ENCODE measurements around the gene EXT2. TPM values are rescaled to one million over a fixed set of nuclear protein-coding genes. Genes with fewer than 3 reads are reported as not detected.

EXT2 gene
- total and polyA plus RNA-seq, 4 experiments from 2014 or later, result 28.2 to 48.5 (median 35.7) TPM

- Mint-ChIP-seq H3K9me3 (no peaks in the 10 kb centered on the region), H3K4me1 (peaks cover 0 to 2% (median 0%) of the 10 kb centered on the region in 4 donors), H3K27ac (no peak overlapping the region), H3K4me3 (no peak overlapping the region), H3K27me3 (peaks cover 6 to 7% of the 10 kb centered on the region in 2 donors), H3K36me3 (no peaks in the 10 kb centered on the region)
- no peak overlapping the region for H3K27ac ChIP-seq (ENCODE audit: low read depth, low read length)
- H3K4me3 ChIP-seq (ENCODE audit: low read length in 2 of 2), result no peak overlapping the region
- POLR2A ChIA-PET (ENCODE audit: partially characterized antibody), result no interaction called here
- H3K4me1 ChIP-seq (ENCODE audit: insufficient read depth, low read length), result no peaks in the 10 kb centered on the region
- DNase-seq, result no peak
- H3K9me3 ChIP-seq (ENCODE audit: control insufficient read depth in 1 of 2, low read length in 2 of 2), result no peaks in the 10 kb centered on the region
- intact Hi-C loops (cut with micrococcal nuclease), result loop anchor here (10.0 kb wide), 1 partner anchor 348 kb away; no protein-coding TSS in a partner anchor
- H3K36me3 ChIP-seq (ENCODE audit: insufficient read depth, low read length), result no peaks in the 10 kb centered on the region
- H3K27me3 ChIP-seq (ENCODE audit: insufficient read depth, low read length), result no peaks in the 10 kb centered on the region
- CTCF ChIA-PET (ENCODE audit: partially characterized antibody), result interaction anchor here (0.8 to 4.2 kb wide), 7 partner anchors 10 to 252 kb away, joined by 3 to 27 read pairs (median 6); no protein-coding TSS in a partner anchor
Measured at GRCh38 chr11:44286911-44287310, 191.4 kb downstream of the EXT2 start.

DNA sequence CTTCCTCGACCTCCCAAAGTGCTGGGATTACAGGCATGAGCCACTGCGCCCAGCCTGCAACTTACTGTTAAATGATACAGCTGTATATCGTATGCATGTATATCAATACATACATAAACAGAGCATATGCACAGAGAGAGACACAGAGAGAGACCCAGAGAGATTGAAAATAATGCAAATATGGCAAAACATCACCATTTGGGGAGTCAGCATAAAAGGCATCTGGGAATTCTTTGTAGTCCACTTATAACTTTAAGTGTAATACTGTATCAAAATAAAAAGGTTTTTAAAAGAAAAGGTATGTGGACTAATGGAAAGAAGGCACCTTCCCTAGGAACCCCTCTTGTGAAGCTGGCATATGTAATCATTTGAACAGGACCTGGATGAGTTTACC is 192.7 kb downstream of the EXT2 start:
- Mint-ChIP-seq H3K4me1 (peaks cover 0 to 2% (median 0%) of the 10 kb centered on the region in 4 donors), H3K4me3 (no peak overlapping the region), H3K36me3 (no peaks in the 10 kb centered on the region), H3K27me3 (peaks cover 6 to 7% of the 10 kb centered on the region in 2 donors), H3K27ac (no peak overlapping the region), H3K9me3 (no peaks in the 10 kb centered on the region)
- no peak for DNase-seq
- ChIA-PET CTCF (ENCODE audit: partially characterized antibody) (interaction anchor here (1.1 to 4.2 kb wide), 8 partner anchors 9 to 251 kb away, joined by 3 to 27 read pairs (median 8); no protein-coding TSS in a partner anchor), POLR2A (ENCODE audit: partially characterized antibody) (no interaction called here)
- intact Hi-C loops (cut with micrococcal nuclease), result loop anchor here (10.0 kb wide), 1 partner anchor 347 kb away; no protein-coding TSS in a partner anchor
- no peaks in the 10 kb centered on the region for H3K27me3 ChIP-seq (ENCODE audit: insufficient read depth, low read length)
- H3K36me3 ChIP-seq (ENCODE audit: insufficient read depth, low read length), result no peaks in the 10 kb centered on the region
- no peak overlapping the region for H3K4me3 ChIP-seq (ENCODE audit: low read length in 2 of 2)
- H3K9me3 ChIP-seq (ENCODE audit: control insufficient read depth in 1 of 2, low read length in 2 of 2), result no peaks in the 10 kb centered on the region
- no peaks in the 10 kb centered on the region for H3K4me1 ChIP-seq (ENCODE audit: insufficient read depth, low read length)
- H3K27ac ChIP-seq (ENCODE audit: low read depth, low read length), result no peak overlapping the region

DNA sequence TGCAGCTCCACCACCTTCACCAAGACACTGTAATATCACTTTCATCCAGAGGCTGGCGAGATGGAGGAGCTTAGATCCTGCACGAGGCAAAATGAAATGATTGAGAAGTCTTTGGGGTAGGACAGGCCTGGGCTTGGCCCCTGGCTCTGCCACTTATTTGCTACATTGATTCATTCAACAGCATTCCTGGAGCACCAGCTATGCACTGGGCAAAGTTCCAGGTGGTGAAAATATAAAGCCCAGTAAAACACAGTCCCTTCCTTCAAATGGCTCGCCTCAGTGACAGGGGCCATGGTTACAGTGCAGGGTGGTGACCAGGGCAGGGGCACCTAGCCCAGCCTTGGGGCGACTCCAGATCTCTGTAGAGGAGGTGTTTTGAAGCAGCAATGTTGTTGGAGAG is 194.7 kb downstream of the EXT2 start:
- Histone ChIP-seq H3K4me3 (ENCODE audit: low read length in 2 of 2) (no peak overlapping the region), H3K4me1 (ENCODE audit: insufficient read depth, low read length) (no peaks in the 10 kb centered on the region), H3K27me3 (ENCODE audit: insufficient read depth, low read length) (no peaks in the 10 kb centered on the region), H3K27ac (ENCODE audit: low read depth, low read length) (no peak overlapping the region), H3K9me3 (ENCODE audit: control insufficient read depth in 1 of 2, low read length in 2 of 2) (no peaks in the 10 kb centered on the region), H3K36me3 (ENCODE audit: insufficient read depth, low read length) (no peaks in the 10 kb centered on the region)
- peaks cover 6 to 7% of the 10 kb centered on the region in 2 donors for H3K27me3 Mint-ChIP-seq
- CTCF ChIA-PET (ENCODE audit: partially characterized antibody), result interaction anchor here (1.6 to 2.9 kb wide), 4 partner anchors 15 to 249 kb away, joined by 4 to 9 read pairs (median 6); no protein-coding TSS in a partner anchor
- H3K4me1 Mint-ChIP-seq, result peaks cover 0 to 2% (median 0%) of the 10 kb centered on the region in 4 donors
- no peaks in the 10 kb centered on the region for H3K9me3 Mint-ChIP-seq
- H3K36me3 Mint-ChIP-seq, result no peaks in the 10 kb centered on the region
- intact Hi-C loops (cut with micrococcal nuclease), result no loop called here
- H3K27ac Mint-ChIP-seq, result no peak overlapping the region
- no peak for DNase-seq
- no peak overlapping the region for H3K4me3 Mint-ChIP-seq
- POLR2A ChIA-PET (ENCODE audit: partially characterized antibody), result no interaction called here

Other genes starting within 250 kb of the EXT2 start
- gene ALKBH3, start 214.8 kb upstream of the EXT2 start, total RNA-seq, result 10 to 100 TPM; 34.1 to 39.6 TPM
- gene ALKBH3, start 214.8 kb upstream of the EXT2 start, polyA plus RNA-seq, result 10 to 100 TPM; 36.5 to 49.8 TPM
- under 1 TPM in 1 of 2 experiments, not detected in 1; 0.19 TPM for gene C11orf96, start 153.0 kb upstream of the EXT2 start, total RNA-seq
- gene C11orf96, start 153.0 kb upstream of the EXT2 start, polyA plus RNA-seq, result not detected
- gene ACCSL, start 47.7 kb upstream of the EXT2 start, total RNA-seq, result not detected
- gene ACCSL, start 47.7 kb upstream of the EXT2 start, polyA plus RNA-seq, result not detected
- gene ACCS, start 29.4 kb upstream of the EXT2 start, total RNA-seq, result 10 to 100 TPM; 74.9 to 78.9 TPM
- gene ACCS, start 29.4 kb upstream of the EXT2 start, polyA plus RNA-seq, result 1 to 10 TPM; 1.6 to 5.3 TPM
- not detected for gene ALX4, start 214.5 kb downstream of the EXT2 start, total RNA-seq
- not detected for gene ALX4, start 214.5 kb downstream of the EXT2 start, polyA plus RNA-seq